HG03066 (cell line): ENCODE measurements around the gene FAM193B.
"Not testable (repeated sequence)": the region's sequence is repeated elsewhere in the genome, so short reads cannot be mapped to it uniquely, and the experiment has no call there.

ENCODE experiments used
- ATAC-seq: cut with Tn5 transposase; IDR thresholded peaks from one replicate; pipeline ENCODE4 v1.9.1; 2021; ENCODE audit warnings: low read depth; ENCODE audit not compliant: unreplicated experiment

FAM193B gene

DNA sequence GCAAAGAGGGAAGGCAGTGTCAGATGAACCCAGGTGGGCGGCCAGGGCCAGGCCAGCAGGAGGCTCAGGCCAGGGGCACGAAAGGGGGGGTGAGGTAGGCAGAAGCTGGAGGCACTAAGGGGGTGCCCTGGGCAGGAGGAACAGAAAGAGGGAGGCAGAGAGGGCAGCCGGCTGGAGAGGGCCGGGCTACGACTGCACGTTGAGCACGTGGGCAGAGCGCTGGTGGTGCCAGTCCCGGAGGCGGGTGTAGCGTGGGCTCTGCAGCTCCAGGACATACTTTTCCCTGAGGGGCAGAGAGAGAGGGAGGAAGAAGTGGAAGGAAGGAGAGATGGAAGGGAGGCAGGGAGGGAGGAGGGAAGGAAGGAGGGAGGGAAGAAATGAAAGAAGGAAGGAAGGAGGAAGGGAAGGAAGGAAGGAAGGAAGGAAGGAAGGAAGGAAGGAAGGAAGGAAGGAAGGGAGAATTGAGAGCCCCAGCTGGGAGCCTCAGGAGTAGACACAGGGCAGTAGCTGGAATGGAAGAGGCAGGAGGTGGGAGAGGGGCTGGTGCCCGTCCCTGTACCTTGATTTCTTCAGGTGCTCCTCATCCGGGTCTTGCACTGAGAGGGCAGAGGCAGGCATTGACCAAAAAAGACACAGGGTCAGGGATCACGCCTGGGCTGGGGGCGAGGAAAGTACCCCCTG lies 63.9 kb downstream of the FAM193B start:
- ATAC-seq = no peak

DNA sequence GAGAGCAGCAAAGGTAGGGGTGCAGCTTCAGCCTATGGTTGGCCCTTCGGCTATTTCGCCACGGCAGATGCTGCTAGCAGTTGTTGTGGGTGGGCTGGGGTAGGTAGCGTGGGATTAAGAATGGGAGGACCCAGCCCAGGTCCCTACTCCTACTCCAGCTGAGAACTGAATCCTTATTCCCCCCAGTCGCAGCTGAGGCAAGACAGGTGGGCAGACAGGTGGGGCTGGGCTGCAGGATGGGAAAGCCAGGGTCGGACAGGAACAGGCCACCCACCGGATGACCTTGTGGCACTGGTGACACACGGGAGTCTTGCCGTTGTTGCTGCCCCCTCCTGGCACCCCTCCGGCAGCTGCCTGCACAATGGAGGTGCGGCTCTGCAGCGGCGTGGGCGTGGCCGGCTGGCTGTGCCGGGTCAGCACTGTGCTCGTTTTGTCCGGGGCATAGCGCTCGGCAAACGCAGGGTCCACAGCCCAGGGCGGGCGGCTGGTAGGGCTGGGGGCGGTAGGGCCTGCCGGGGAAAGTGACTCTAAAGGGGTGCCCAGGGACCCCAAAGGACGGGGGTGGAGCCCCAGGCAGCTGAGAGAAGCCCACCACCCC lies 65.1 kb downstream of the FAM193B start:
- ATAC-seq = no peak

DNA sequence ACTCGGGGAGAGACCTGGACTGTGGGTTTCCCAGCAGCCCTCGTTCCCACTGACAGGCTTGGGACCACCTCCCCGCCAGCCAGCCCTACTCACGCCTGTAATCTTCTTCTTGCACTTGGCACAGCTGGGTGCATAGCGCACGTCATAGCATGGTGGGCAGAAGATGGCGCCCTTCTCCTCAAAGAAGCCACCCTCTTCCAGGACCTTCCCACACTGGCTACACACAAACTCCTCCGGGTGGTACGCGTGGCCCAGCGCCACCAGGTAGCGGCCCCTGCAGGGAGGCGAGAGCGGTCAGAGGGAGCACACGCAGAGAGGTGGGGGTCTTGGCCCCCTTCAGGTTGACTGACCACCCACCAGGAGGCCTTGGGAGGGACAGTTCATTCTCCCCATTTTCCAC lies 66.4 kb downstream of the FAM193B start:
- no peak for ATAC-seq

DNA sequence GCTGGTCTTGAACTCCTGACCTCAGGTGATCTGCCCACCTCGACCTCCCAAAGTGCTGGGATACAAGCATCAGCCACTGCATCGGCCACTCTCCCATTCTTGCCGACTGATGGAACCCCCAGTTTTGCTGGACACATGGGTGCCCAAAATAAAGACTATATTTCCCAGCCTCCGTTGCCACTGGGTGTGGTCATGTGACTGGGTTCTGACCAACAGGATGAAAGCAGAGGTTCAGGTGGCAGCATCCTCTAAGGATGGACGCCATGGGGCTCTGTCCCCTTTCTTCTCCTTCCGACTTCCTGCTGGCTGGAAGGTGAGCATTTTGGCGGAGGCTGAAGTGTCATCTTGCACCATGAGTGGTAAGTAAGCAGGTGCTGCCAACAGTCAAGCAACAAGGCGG lies 67.2 kb downstream of the FAM193B start:
- ATAC-seq = no peak

DNA sequence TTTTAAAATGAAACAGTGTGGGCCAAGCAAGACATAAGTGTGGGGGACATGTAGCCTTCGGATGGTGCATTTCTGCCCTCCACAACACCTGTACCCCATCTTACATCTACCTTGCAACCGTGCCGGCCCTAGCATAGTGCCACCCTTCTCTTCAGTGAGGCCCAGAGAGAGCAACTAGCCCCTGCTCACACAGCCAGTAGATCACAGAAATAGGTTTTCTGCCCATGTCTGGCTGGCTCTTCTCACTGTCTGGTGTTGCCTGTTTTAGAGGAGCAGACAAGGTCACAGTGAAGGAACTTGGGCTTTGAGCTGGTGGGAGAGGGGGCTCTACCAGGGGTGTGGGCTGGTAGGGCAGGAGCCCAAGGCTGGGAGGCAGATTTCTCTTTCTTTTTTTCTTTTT lies 68.1 kb downstream of the FAM193B start:
- no peak for ATAC-seq

DNA sequence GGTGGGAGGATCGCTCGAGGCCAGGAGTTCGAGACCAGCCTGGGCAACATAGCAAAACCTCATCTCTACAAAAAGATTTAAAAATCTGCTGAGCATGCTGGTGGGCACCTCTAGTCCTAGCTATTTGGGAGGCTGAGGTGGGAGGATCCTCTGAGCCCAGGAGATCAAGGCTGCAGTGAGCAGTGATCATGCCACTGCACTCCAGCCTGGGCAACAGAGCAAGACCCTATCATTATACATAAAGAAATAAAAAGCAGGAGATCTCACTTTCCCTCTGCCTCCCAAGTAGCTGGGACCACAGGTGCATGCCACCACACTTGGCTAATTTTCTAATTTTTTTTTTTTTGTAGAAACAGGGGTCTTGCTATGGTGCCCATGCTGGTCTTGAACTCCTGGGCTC lies 68.6 kb downstream of the FAM193B start:
- ATAC-seq = not testable (repeated sequence)

DNA sequence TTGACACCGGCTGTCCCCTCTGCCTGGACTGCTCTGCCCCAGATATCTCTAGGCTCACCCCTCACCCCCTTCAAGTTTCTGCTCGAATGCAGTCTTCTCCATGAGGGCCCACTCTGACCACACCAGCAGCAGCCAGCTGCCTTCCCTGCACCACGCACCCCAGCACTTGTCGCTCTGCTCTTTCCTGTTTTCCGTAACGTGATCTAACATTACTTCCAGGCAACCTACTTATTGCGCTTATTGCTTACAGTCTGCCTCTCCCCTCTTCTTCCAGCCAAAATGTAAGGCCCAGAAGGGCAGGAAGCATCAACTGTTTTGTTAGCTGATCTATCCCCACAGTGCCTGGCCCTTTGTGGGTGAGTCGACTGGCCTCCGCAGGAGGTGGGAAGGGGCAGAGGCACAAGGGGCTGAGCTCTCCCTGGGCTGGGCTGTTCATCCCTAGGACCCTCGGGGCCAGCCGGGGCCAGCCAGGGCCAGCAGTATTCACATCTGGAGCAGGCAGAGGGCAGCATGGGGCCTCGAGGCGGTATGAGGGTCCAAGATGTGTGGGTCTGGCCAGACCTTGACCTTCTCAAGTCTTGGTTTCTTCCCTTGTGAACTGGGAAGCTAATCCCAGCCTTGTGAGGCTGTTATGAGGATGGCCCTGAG lies 69.3 kb downstream of the FAM193B start:
- no peak for ATAC-seq

DNA sequence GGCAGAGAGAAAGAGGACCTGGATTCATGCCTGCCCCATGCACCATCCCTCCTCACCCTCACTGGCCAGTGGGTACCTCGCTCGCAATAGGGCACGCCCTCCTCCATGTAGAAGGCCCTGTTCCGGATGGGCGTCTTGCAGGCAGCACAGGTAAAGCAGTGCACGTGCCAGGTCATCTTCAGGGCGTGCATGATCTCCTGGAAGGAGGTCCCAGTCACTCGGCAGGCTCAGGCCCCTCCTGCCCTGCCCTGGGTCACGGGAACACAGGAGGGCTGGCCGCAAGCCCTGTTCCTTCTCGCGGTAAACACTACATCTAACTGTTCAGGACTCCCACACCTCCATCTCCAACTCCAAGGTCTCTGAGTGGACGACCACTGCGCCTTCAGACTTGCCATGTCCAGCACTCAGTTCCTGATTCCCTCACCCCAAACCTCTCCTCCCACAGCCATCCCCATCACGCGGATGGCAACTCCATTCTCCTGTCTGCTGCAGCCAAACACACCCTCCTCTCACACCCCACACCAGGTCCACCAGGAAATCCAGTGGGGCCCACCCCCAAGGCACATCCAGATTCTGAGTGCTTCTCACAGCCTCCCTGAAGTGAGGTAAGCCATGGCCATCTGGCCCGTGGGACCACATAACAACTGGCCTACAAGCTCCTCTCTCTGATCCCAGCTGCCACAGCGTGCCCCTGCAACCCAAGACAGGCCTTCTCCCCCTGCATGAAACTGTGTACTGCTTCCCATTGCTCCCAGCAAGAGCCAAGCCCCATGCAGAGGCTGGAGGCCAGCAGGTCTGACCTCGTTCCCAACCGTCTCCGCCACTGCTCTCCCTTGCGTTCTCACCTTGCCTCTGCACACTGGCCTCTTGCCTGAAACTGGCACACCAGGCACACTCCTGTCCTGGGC lies 70.1 kb downstream of the FAM193B start:
- no peak for ATAC-seq

DNA sequence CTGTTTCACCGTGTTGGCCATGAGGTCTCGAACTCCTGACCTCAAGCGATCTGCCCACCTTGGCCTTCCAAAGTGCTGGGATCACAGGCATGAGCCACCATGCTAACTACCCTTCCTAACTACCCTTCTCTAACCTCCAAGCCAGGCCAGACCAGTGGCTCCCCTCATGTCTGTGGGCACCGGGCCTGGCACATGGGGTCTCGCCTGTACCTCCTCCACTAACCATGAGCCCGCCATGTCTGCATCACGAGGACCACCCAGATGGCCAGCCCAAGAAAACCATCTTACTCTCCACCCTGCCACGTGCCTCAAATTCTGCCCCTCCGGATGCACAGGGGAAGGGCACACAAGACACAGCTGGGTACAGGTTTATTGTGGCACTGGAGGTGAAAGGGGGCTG lies 71.3 kb downstream of the FAM193B start:
- ATAC-seq = no peak

DNA sequence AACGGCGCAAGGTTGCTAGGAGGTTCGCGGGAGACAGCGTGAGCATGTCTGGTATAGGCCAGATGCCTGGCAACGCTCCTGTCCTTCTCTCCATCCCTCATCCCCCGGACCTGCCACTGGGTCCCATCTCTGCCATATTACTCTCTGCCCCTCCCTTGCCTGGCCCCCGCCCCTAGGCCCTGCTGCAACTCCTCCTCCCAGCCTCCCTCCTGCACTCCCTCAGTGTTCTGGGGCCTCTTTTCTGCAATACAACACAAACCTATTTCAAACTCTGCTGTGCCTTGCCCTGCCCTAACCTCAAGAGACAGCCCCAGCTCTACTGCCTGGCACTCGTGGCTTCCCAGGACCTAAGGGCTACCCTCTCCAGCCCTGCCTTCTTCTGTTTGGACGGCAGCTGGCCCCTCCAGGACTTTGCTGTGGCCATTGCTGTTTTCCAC lies 72.0 kb downstream of the FAM193B start:
- ATAC-seq = no peak

DNA sequence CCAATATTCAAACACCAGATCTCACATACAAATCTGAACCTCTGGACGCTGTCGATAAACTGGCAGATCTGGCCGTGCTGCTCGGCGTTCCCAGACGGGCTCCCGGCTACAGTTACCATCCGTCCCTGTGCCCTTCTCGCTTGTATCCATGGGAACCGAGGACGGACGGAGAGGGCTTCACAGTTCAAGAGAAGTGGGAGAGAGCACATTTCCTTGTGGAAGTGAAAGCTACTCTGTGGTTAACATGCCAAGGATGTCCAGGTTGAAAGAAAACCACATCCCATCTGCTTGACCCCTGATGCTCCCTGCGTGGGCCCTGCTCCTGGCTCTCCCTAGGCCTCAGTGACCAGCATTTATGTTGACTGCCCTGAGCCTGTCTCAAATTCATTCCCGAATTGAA lies 74.6 kb downstream of the FAM193B start:
- no peak for ATAC-seq

DNA sequence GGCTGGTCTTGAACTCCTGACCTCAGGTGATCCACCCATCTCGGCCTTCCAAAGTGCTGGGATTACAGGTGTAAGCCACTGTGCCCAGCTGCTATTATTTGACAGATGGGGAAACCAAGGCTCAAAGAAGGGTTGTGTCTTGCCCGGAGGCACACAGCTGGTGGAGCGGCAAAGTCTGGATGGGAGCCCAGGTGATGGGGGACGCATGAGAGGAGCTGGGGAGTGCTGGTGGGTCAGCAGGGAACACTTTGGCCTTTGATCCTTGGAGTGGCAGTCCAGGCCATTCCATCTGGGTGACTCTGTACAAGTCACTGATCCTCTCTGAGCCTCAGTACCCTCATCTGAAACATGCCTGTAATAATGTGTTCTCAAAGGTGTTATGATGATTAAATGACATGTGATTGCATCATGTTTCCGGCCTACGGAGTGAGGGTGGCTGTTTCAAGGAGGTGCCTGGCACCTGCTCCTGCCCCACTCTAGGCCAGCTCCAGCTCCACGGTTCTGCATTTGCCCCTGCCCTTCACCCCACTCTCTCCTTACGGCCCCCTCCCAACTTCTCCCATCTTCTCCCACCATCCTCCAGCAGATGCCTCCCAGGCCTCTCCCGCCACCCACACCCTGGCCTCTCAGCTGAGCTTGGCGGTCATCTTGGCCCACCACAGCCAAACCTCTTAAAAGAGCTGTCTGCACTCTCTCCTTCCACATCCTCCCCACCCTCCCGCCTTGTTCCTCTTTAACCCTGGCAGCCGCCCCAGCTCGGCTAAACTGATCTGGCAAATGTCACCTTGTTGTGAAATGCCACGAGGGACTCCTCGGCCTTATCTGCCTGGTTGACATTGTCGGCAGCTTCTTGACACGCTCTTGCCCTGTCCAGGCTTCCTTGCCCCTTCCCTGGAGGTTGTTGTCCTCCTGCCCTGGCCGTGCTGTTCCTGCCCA lies 75.4 kb downstream of the FAM193B start:
- no peak for ATAC-seq

DNA sequence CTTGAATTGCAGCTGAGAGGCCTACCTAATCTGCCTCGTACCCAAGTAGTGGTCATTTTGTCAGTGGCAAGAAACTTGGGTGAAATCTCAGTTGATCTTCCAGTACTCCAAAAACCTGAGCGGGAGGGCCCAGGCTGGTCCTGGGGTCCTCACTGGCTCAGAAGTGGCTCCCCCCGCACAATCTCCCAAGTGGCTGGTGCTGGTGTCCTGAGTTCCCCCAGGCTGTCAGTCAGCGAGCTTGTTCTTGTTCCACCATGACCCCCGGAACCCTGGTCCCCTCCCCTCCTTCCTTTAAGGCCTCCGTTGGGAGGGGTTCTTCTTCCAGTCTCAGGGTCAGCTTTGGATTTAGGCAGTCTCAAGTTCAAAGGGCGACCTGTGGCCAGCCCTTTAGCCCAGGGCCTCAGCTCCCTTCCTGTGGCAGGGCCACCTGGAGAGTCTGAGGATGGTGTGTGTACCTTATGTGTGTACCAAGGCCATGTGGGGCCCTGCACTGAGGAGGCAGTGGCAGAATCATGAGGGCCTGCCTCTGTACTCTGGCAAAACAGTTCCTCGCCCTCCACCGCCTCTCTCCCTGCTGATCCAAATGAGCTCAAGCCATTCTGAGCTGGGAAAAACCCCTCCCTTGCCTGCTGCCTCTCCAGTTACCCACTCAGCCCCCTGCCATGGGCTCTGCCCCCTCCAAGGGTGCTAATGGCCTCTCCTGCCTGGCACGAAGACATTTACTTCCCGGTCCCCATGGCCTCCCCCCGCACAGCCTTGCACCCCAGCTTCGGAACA lies 76.5 kb downstream of the FAM193B start:
- no peak for ATAC-seq

DNA sequence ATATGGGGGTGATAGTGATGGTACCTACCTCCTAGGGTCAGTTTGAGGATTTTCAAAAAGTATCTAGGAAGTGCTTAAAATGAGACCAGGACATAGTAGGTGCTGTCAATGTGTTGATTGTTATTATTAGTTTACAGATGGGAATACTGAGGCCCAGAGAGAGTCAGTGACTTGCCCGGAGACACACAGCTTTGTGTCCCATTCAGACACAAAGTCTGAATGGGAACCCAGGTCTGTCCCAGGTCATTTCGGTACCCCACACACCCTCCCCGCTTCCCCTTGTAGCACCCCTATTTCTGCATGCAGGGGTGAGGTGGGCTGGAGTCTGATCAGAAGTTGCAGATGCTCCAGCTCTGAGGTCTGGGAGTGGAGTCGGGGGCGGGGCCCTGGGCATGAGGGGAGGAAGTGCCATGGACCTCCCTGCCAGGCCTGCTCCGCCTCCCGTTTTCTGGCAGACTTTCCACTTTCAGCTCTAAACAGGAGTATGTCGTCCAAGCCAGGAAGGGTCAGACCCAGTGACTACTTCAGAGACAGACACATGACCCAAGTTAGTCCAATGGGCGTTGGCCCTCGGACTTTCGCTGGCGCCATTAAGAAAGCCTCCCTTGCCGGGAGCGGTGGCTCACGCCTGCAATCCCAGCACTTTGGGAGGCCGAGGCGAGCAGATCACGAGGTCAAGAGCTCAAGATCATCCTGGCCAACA lies 77.7 kb downstream of the FAM193B start:
- no peak for ATAC-seq

DNA sequence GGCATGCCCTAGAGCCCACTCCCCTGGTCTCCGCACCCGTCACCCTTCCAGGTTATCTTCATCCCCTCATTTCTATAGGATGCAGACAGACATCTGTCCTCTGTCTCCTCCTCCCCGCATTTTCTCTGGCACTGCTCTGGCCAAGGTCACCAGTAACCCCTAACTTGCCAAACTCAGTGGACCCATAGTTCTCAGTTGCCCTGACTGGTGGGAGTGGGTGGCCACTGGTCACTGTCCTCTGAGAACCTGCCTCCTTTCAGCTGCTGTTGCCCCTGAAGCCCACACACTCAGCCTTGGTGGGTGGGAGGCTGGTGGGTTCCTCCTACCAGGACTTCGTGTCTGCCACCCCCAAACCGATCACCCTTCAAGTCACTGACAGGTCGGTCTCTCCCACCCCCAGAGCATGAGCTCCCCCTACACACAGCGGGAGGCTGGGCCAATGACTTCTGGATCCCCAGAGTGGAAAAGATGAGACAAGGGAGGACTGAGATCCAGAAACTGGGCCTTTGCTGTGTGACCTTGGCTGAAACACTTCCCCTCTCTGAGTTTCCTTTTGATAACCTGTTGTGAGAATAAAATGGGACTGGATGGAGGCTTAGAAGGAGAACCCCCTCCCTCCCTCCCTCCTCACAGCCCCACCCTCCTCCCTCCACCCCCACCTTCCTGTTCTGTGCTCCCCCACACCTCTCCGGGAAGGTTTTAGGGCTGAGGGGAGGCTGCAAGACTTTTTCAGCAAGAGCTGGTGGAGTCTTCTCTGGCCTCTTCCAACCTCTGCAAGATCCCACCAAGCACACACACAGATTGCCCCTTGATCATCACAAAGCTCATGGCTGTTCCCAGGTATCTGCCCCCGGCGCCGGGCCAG lies 78.6 kb downstream of the FAM193B start:
- no peak for ATAC-seq

DNA sequence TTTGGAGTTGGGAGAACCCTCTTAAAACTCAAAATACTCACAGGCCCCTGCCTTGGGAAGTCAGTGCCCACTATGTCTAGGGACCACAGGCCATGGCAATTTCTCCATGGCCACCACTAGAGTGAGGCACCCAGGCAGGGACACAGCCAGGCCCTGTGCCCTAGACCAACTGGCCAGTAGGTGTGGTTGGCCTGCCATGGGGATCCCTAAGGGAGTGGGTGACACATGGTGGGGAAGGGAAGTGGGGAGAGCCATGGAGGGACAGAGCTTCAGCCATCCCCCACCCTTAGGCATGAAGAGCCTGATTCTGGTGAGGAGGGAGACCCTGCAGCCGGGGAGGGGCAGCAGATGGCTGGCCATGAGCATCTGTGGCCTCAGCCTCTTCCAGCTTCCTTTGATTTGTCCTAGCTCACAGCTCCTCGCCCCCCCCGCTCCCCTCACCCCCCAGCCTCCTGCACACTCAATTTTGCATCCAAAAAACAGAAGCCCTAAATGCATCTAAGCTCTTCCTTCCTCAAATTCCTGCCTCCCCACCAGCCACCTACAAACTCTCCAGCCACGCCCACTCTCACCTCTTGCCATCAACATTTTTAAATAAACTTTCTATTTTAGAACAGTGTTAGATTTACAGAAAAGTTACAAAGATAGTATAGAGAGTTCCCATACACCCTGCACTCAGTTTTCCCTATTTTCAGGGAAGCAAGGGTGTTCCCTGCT lies 79.4 kb downstream of the FAM193B start:
- ATAC-seq = no peak

DNA sequence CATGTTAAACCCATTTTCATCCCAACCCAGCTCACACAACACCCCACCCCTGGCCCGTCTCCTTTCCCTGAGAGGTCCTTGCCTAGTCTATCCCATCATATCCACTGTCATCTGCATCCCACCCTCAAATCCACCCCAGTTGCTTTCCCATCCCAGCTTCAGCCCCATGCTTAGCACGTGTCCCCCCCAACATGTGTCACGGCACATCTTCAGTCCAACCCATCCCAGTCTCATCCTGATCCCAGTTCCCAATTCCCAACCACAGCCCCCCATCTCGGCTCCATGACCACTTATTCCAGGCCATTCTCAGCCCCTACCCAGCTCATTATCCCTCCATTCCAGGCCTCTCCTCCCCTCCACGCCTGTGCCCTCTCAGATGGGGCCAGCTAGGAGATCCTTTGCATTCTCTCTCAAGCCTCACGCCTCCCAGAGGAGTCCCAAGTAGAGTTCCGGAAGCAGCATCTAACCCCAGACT lies 80.3 kb downstream of the FAM193B start:
- ATAC-seq = no peak
